Upper lobe of right lung (tissue), 1 donor: ENCODE data around the gene PKP3. TPM values are rescaled to one million over a fixed set of nuclear protein-coding genes. Genes with fewer than 3 reads are reported as not detected.
"Not testable (repeated sequence)": the region's sequence is repeated elsewhere in the genome, so short reads cannot be mapped to it uniquely, and the experiment has no call there.

Experiments used
- ATAC-seq: fragments of 200-7000 bp; cut with Tn5 transposase; one replicate; pipeline ENCODE4 v1.9.1; 2020; ENCODE audit warnings: mild to moderate bottlenecking, moderate library complexity
- DNase-seq: peaks from one replicate; pipeline ENCODE4 v3.0.0-alpha.2; 2020
- H3K27ac ChIP-seq: fragments of 200-600 bp; one replicate; pipeline ENCODE4 v1.8.0; 2022
- H3K27me3 ChIP-seq: fragments of 200-600 bp; one replicate; pipeline ENCODE4 v1.8.0; 2022; ENCODE audit warnings: mild to moderate bottlenecking
- H3K36me3 ChIP-seq: fragments of 200-600 bp; one replicate; pipeline ENCODE4 v1.8.0; 2022
- H3K4me1 ChIP-seq: fragments of 200-600 bp; one replicate; pipeline ENCODE4 v1.8.0; 2022
- H3K4me3 ChIP-seq: fragments of 200-600 bp; one replicate; pipeline ENCODE4 v1.8.0; 2022; ENCODE audit warnings: mild to moderate bottlenecking
- H3K9me3 ChIP-seq: fragments of 200-600 bp; one replicate; pipeline ENCODE4 v1.8.0; 2022
- intact Hi-C: fragments of 100-400 bp; cut with DNase I; formaldehyde crosslinking; loops from one replicate; pipeline ENCODE4 v1.11.0; 2022
- total RNA-seq: library from RNA; stranded (reverse); fragmentation: NEBNext Ultra II Directional; extraction: Animal tissue kit (Norgen Biotek cat#: 25700); gene quantifications from one replicate; pipeline ENCODE4 v1.2.1, GENCODE V29; 2021
- TF ChIP-seq, protein P1 (sequence below): fragments of 200-600 bp; IDR thresholded peaks from one replicate; pipeline ENCODE4 v1.8.0; 2022; ENCODE audit warnings: antibody characterized with exemption
- donor health status: DM: no; HTN: yes; CAD: no; lungs with severe emphysema.

The PKP3 gene
- total RNA-seq, 1 donor from 2014 or later = 40.4 TPM

- Histone ChIP-seq H3K27me3 (no peaks in the 10 kb centered on the region), H3K36me3 (no peaks in the 10 kb centered on the region), H3K27ac (no peak overlapping the region), H3K9me3 (peaks cover 7% of the 10 kb centered on the region), H3K4me1 (no peaks in the 10 kb centered on the region), H3K4me3 (no peak overlapping the region)
- DNase-seq = no peak
- intact Hi-C loops = no loop called here
- no peak for ATAC-seq
- TF ChIP-seq, protein P1, sequence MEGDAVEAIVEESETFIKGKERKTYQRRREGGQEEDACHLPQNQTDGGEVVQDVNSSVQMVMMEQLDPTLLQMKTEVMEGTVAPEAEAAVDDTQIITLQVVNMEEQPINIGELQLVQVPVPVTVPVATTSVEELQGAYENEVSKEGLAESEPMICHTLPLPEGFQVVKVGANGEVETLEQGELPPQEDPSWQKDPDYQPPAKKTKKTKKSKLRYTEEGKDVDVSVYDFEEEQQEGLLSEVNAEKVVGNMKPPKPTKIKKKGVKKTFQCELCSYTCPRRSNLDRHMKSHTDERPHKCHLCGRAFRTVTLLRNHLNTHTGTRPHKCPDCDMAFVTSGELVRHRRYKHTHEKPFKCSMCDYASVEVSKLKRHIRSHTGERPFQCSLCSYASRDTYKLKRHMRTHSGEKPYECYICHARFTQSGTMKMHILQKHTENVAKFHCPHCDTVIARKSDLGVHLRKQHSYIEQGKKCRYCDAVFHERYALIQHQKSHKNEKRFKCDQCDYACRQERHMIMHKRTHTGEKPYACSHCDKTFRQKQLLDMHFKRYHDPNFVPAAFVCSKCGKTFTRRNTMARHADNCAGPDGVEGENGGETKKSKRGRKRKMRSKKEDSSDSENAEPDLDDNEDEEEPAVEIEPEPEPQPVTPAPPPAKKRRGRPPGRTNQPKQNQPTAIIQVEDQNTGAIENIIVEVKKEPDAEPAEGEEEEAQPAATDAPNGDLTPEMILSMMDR = no peak
Measured at GRCh38 chr11:385594-386351, 8.2 kb upstream of the PKP3 start.

GRCh38 chr11:386483-386882 lies 7.5 kb upstream of the PKP3 start:
- no peak overlapping the region for H3K4me3 ChIP-seq
- H3K4me1 ChIP-seq = no peaks in the 10 kb centered on the region
- no peaks in the 10 kb centered on the region for H3K36me3 ChIP-seq
- no peak for DNase-seq
- no peak overlapping the region for H3K27ac ChIP-seq
- TF ChIP-seq, protein P1 = no peak
- no peak for ATAC-seq
- no peaks in the 10 kb centered on the region for H3K27me3 ChIP-seq
- intact Hi-C loops = no loop called here
- H3K9me3 ChIP-seq = peaks cover 7% of the 10 kb centered on the region

GRCh38 chr11:387193-387793 lies 6.7 kb upstream of the PKP3 start:
- Histone ChIP-seq H3K27ac (no peak overlapping the region), H3K9me3 (peaks cover 7% of the 10 kb centered on the region), H3K4me1 (no peaks in the 10 kb centered on the region), H3K4me3 (no peak overlapping the region), H3K36me3 (no peaks in the 10 kb centered on the region), H3K27me3 (no peaks in the 10 kb centered on the region)
- DNase-seq (no peak), ATAC-seq (no peak)
- intact Hi-C loops = no loop called here
- TF ChIP-seq, protein P1 = no peak

- H3K27me3 ChIP-seq, intact Hi-C loops, H3K36me3 ChIP-seq, DNase-seq, ATAC-seq, H3K4me3 ChIP-seq, H3K4me1 ChIP-seq, H3K9me3 ChIP-seq, H3K27ac ChIP-seq: not testable (repeated sequence)
Measured at GRCh38 chr11:389369-389768, 4.6 kb upstream of the PKP3 start.

DNA sequence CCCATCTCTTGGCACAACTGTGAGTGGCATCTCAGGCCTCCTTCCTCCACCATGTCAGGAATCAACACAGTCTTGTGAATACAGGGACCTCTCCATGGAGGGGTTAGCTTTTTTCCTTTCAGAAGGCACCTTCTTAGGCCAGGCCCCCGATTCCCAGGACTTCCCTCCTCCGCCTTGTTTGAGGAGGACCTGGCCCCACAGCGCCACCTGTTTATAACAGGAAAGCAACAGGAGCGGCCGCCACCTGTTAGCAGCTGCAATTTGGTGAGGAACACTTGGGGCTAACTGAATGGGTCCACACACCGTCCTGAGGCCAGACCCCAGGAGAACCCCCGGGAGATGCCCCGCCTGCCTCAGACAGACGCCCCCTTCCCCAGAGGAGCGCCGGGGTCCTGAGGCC lies 3.8 kb upstream of the PKP3 start:
- H3K27me3 ChIP-seq = no peaks in the 10 kb centered on the region
- DNase-seq (no peak), ATAC-seq (no peak)
- H3K4me3 ChIP-seq = no peak overlapping the region
- H3K4me1 ChIP-seq = peaks cover 2% of the 10 kb centered on the region
- H3K27ac ChIP-seq = no peak overlapping the region
- TF ChIP-seq, protein P1 = no peak
- H3K9me3 ChIP-seq = peaks cover 7% of the 10 kb centered on the region
- intact Hi-C loops = no loop called here
- no peaks in the 10 kb centered on the region for H3K36me3 ChIP-seq
